Measurements from ENCODE around the gene CREB3L2.
"Not testable (repeated sequence)": the region's sequence is repeated elsewhere in the genome, so short reads cannot be mapped to it uniquely, and the experiment has no call there.

The CREB3L2 gene

GRCh38 chr7:138001529-138002095, at the start of gene CREB3L2:
CREB3L2 (minus strand) TSS chr7:138002086; CDS start chr7:138001705, 381 bp downstream.
- DNase-seq, result peak; percentile 27 to 36

- no peak for DNase-seq
These were observed 47.7 kb upstream of the CREB3L2 start for GRCh38 chr7:138049505-138050116.

GRCh38 chr7:138047907-138048306, 46.0 kb upstream of the CREB3L2 start:
- no peak for DNase-seq

- no peak for DNase-seq
These were observed 43.0 kb upstream of the CREB3L2 start for GRCh38 chr7:138044897-138045296.

GRCh38 chr7:138040063-138040462, 38.2 kb upstream of the CREB3L2 start:
- DNase-seq, result not testable (repeated sequence)

- no peak for DNase-seq
These were observed 34.2 kb upstream of the CREB3L2 start for GRCh38 chr7:138036135-138036534.

GRCh38 chr7:138033241-138033640, 31.4 kb upstream of the CREB3L2 start:
- no peak for DNase-seq

- DNase-seq, result no peak
These were observed 30.9 kb upstream of the CREB3L2 start for GRCh38 chr7:138032770-138033169.

- DNase-seq, result no peak
These were observed 30.3 kb upstream of the CREB3L2 start for GRCh38 chr7:138032186-138032585.

GRCh38 chr7:138030679-138031351, 28.9 kb upstream of the CREB3L2 start:
- DNase-seq, result no peak

GRCh38 chr7:138029941-138030340, 28.1 kb upstream of the CREB3L2 start:
- DNase-seq, result no peak

- DNase-seq, result no peak
These were observed 27.2 kb upstream of the CREB3L2 start for GRCh38 chr7:138029126-138029525.

GRCh38 chr7:138027100-138027499, 25.2 kb upstream of the CREB3L2 start:
- no peak for DNase-seq

- DNase-seq, result no peak
These were observed 23.6 kb upstream of the CREB3L2 start for GRCh38 chr7:138025215-138026186.

GRCh38 chr7:138024765-138025164, 22.9 kb upstream of the CREB3L2 start:
- DNase-seq, result no peak

- DNase-seq, result no peak
These were observed 22.4 kb upstream of the CREB3L2 start for GRCh38 chr7:138024343-138024691.

- no peak for DNase-seq
These were observed 21.9 kb upstream of the CREB3L2 start for GRCh38 chr7:138023618-138024342.

GRCh38 chr7:138021889-138022288, 20.0 kb upstream of the CREB3L2 start:
- DNase-seq, result no peak

GRCh38 chr7:138017992-138018391, 16.1 kb upstream of the CREB3L2 start:
- DNase-seq, result no peak

GRCh38 chr7:138015096-138015495, 13.2 kb upstream of the CREB3L2 start:
- DNase-seq, result no peak

GRCh38 chr7:138014686-138015085, 12.8 kb upstream of the CREB3L2 start:
- no peak for DNase-seq

- DNase-seq, result not testable (repeated sequence)
These were observed 12.3 kb upstream of the CREB3L2 start for GRCh38 chr7:138014201-138014600.

- DNase-seq, result no peak
These were observed 7.4 kb upstream of the CREB3L2 start for GRCh38 chr7:138009350-138009653.
